ENCODE data around the gene MAN2A1. TPM values are rescaled to one million over a fixed set of nuclear protein-coding genes. Genes with fewer than 3 reads are reported as not detected.

The MAN2A1 gene
- 10 to 100 TPM; 48.1 to 68.8 (median 61.9) TPM for total RNA-seq
- long read RNA-seq, partial matches to known transcripts: 1 of 4 reads
- long read RNA-seq, other reads (novel, unspliced or antisense): 2 of 4 reads

GRCh38 chr5:109689740-109690241 is at the start of gene MAN2A1:
Gene MAN2A1 (plus strand): TSS chr5:109689927. CDS start chr5:109690418, 491 bp downstream.
- WGBS (ENCODE audit: insufficient coverage, low coverage, low lambda C conversion rate, missing lambda C conversion rate): 0% methylated on average over 14 of the region's 58 CpGs
- ATAC-seq (peak; percentile 72 to 85 (median 77)), DNase-seq (peak; percentile 89 to 91 (median 90))
- intact Hi-C loops (cut with DNase I): no loop called here
- H3K4me3 ChIP-seq: peak within 1 kb of the TSS; percentile 83 to 90 (median 89)
- no peaks in the 10 kb centered on the region for H3K9me3 ChIP-seq
- TF ChIP-seq CTCF (IDR thresholded peaks at IDR 0.05) (no peak), POLR2A (IDR thresholded peaks at IDR 0.05) (no peak)
- H3K27me3 ChIP-seq: no peaks in the 10 kb centered on the region
- no peaks in the 10 kb centered on the region for H3K36me3 ChIP-seq
- peak within 1 kb of the TSS; percentile 98 for H3K27ac ChIP-seq
- H3K4me1 ChIP-seq: peaks cover 0 to 32% (median 12%) of the 10 kb centered on the region in 4 donors

GRCh38 chr5:109640976-109641375 is 48.8 kb upstream of the MAN2A1 start:
- H3K27me3 ChIP-seq: no peaks in the 10 kb centered on the region
- H3K36me3 ChIP-seq: no peaks in the 10 kb centered on the region
- no peaks in the 10 kb centered on the region for H3K4me1 ChIP-seq
- H3K27ac ChIP-seq: no peak overlapping the region
- H3K9me3 ChIP-seq: no peaks in the 10 kb centered on the region
- H3K4me3 ChIP-seq: no peak overlapping the region
- intact Hi-C loops (cut with DNase I): no loop called here
- TF ChIP-seq CTCF (IDR thresholded peaks at IDR 0.05) (no peak), POLR2A (IDR thresholded peaks at IDR 0.05) (no peak)
- 84% methylated on average over 3 of the region's 4 CpGs for WGBS (ENCODE audit: insufficient coverage, low coverage, low lambda C conversion rate, missing lambda C conversion rate)
- DNase-seq (no peak), ATAC-seq (no peak)

GRCh38 chr5:109643791-109644350 is 45.9 kb upstream of the MAN2A1 start:
- 86% methylated on average over 4 of the region's 4 CpGs for WGBS (ENCODE audit: insufficient coverage, low coverage, low lambda C conversion rate, missing lambda C conversion rate)

GRCh38 chr5:109644829-109645228 is 44.9 kb upstream of the MAN2A1 start:
- Histone ChIP-seq H3K27ac (no peak overlapping the region), H3K4me3 (no peak overlapping the region), H3K27me3 (no peaks in the 10 kb centered on the region), H3K4me1 (no peaks in the 10 kb centered on the region), H3K9me3 (no peaks in the 10 kb centered on the region), H3K36me3 (no peaks in the 10 kb centered on the region)
- 59% methylated on average over 7 of the region's 7 CpGs for WGBS (ENCODE audit: insufficient coverage, low coverage, low lambda C conversion rate, missing lambda C conversion rate)
- intact Hi-C loops (cut with DNase I): no loop called here
- TF ChIP-seq POLR2A (IDR thresholded peaks at IDR 0.05): no peak
- TF ChIP-seq CTCF (IDR thresholded peaks at IDR 0.05): no peak
- ATAC-seq (no peak), DNase-seq (no peak)

More at GRCh38 chr5:109643791-109644350, 45.9 kb upstream of the MAN2A1 start:
- DNase-seq (no peak), ATAC-seq (no peak)
- Histone ChIP-seq H3K27ac (no peak overlapping the region), H3K9me3 (no peaks in the 10 kb centered on the region), H3K4me3 (no peak overlapping the region), H3K4me1 (no peaks in the 10 kb centered on the region), H3K36me3 (no peaks in the 10 kb centered on the region), H3K27me3 (no peaks in the 10 kb centered on the region)
- TF ChIP-seq POLR2A (IDR thresholded peaks at IDR 0.05) (no peak), CTCF (IDR thresholded peaks at IDR 0.05) (no peak)
- intact Hi-C loops (cut with DNase I): no loop called here

Measured in right lobe of liver (tissue), 6 donors.